ENCODE results near the gene CHKA. TPM values are rescaled to one million over a fixed set of nuclear protein-coding genes. Genes with fewer than 3 reads are reported as not detected.

The CHKA gene
- total and polyA plus RNA-seq, 2 of the 8 experiments (the other 6 are each of a cell fraction or from before 2014, with no cell fraction given): 61.2 to 86.6 TPM

- no peaks in the 10 kb centered on the region for H3K9me3 ChIP-seq (ENCODE audit: insufficient read depth in 2 of 2, low read depth in 1 of 2, low read length in 1 of 2)
- no peak overlapping the region for H3K4ac ChIP-seq (replicated peaks; ENCODE audit: insufficient read length, low read depth, low read length)
- FAIRE-seq: no peak
- H3K4me2 ChIP-seq (ENCODE audit: insufficient read depth in 1 of 2, low read depth in 2 of 2, low read length in 2 of 2): no peak overlapping the region
- no peaks in the 10 kb centered on the region for H3K79me2 ChIP-seq (ENCODE audit: control insufficient read depth in 1 of 2, insufficient read depth in 2 of 2, low read length in 2 of 2)
- H2BK5ac ChIP-seq (ENCODE audit: low read depth, low read length): no peak overlapping the region
- H4K20me1 ChIP-seq (replicated peaks in 1 of 2; ENCODE audit: control insufficient read depth in 1 of 2, insufficient read depth in 2 of 2, low read length in 2 of 2): peaks cover 0 to 6% of the 10 kb centered on the region in 2 experiments
- no peak overlapping the region for H4K8ac ChIP-seq (ENCODE audit: extremely low read depth, insufficient read depth, low read length)
- H3K14ac ChIP-seq (ENCODE audit: insufficient read length): no peak overlapping the region
- TF ChIP-seq PHF8 (conservative IDR thresholded peaks at IDR 0.05; ENCODE audit: low read depth, low read length) (no peak), SP4 (IDR thresholded peaks at IDR 0.05; ENCODE audit: low read length) (no peak), CEBPB (IDR thresholded peaks at IDR 0.05; ENCODE audit: low read depth, low read length) (no peak), FOSL1 (IDR thresholded peaks at IDR 0.05; ENCODE audit: insufficient read depth, low read depth, low read length) (no peak), KDM1A (IDR thresholded peaks at IDR 0.05; ENCODE audit: borderline replicate concordance, low read length) (no peak), SRF (IDR thresholded peaks at IDR 0.05; ENCODE audit: low read depth, low read length) (no peak), E2F6 (IDR thresholded peaks at IDR 0.05) (no peak), CBX5 (IDR thresholded peaks at IDR 0.05; ENCODE audit: low read depth, low read length) (no peak)
- no peak overlapping the region for H3K23ac ChIP-seq (ENCODE audit: insufficient read length)
- H2AK5ac ChIP-seq (ENCODE audit: low read depth, low read length): no peak overlapping the region
- no peak overlapping the region for H3K4me3 ChIP-seq (ENCODE audit: extremely low read depth in 1 of 4, insufficient read depth in 2 of 4, low read depth in 3 of 4, low read length in 4 of 4)
- H2AFZ ChIP-seq (ENCODE audit: low read length): no peak overlapping the region
- no peaks in the 10 kb centered on the region for H3K36me3 ChIP-seq (ENCODE audit: control insufficient read depth in 2 of 4, insufficient read depth in 4 of 4, low read length in 3 of 4)
- H3K79me1 ChIP-seq (ENCODE audit: low read depth, low read length): no peaks in the 10 kb centered on the region
- no peak overlapping the region for H3K27ac ChIP-seq (ENCODE audit: low read depth, low read length)
- H3K27me3 ChIP-seq (replicated peaks in 1 of 4; ENCODE audit: control insufficient read depth in 3 of 4, extremely low read depth in 1 of 4, insufficient read depth in 3 of 4, low read length in 3 of 4): no peaks in the 10 kb centered on the region
- CTCF ChIA-PET (ENCODE audit: partially characterized antibody): interaction anchor here (0.9 to 2.7 kb wide), 7 partner anchors 9 to 165 kb away, joined by 3 to 18 read pairs (median 5); partner anchors contain the start of gene NDUFS8
- no peak overlapping the region for H3K9ac ChIP-seq (replicated peaks in 1 of 4; ENCODE audit: extremely low read depth in 1 of 4, low read depth in 3 of 4, low read length in 3 of 4)
- peaks cover 4 to 25% (median 18%) of the 10 kb centered on the region in 4 experiments for H3K4me1 ChIP-seq (replicated peaks in 1 of 4; ENCODE audit: control insufficient read depth in 3 of 4, insufficient read depth in 4 of 4, low read length in 3 of 4)
- no peak overlapping the region for H2BK15ac ChIP-seq (ENCODE audit: low read length)
- no peak overlapping the region for H2BK120ac ChIP-seq (replicated peaks; ENCODE audit: low read depth, low read length)
- H3K23me2 ChIP-seq (ENCODE audit: low read depth, low read length): no peaks in the 10 kb centered on the region; the same call in 1 of the 2 replicates
- H3K18ac ChIP-seq (ENCODE audit: extremely low read depth, low read length): no peak overlapping the region
- POLR2A ChIA-PET (ENCODE audit: partially characterized antibody): interaction anchor here (0.8 to 16.6 kb wide), 7 partner anchors 10 to 82 kb away, joined by 3 to 183 read pairs (median 3); partner anchors contain the start of genes CHKA and NDUFS8
- H2BK20ac ChIP-seq (ENCODE audit: low read length): no peak overlapping the region
- H3K56ac ChIP-seq (replicated peaks; ENCODE audit: insufficient read length, low read depth, low read length): no peak overlapping the region
- H4K91ac ChIP-seq (replicated peaks; ENCODE audit: insufficient read length, low read length): no peak overlapping the region
- no peak overlapping the region for H2BK12ac ChIP-seq (ENCODE audit: low read depth, low read length)
- 80% methylated on average over 8 of the region's 8 CpGs; no CpG with 5 or more reads in 1 of the 2 experiments for WGBS, 2 experiments (ENCODE audit: extremely low coverage in 1 of 2, insufficient coverage in 1 of 2, insufficient read length in 1 of 2, insufficient replicate concordance in 2 of 2, low coverage in 1 of 2, low lambda C conversion rate in 2 of 2, missing lambda C conversion rate in 1 of 2)
- DNase-seq (ENCODE audit: low read depth in 1 of 2, low spot score in 2 of 2): no peak
- no peak overlapping the region for H4K5ac ChIP-seq (ENCODE audit: insufficient read length, low read depth, low read length)
These were observed 78.2 kb downstream of the CHKA start for GRCh38 chr11:68043029-68043348.

All from H1 (cell line).